ACHN (cell line): ENCODE data around the gene MTARC2.

Experiments
- DNase-seq: peaks from one replicate; pipeline ENCODE4 v3.0.0-alpha.2; 2015
- in situ Hi-C: cut with HindIII; loops from 2 replicates; pipeline ENCODE4 v1.10.0; 2017; ENCODE audit warnings: low sequenced_read_pairs, low pct_ligation_motif_present, low pct_unique_long_range_greater_than_20kb

Gene MTARC2

DNA sequence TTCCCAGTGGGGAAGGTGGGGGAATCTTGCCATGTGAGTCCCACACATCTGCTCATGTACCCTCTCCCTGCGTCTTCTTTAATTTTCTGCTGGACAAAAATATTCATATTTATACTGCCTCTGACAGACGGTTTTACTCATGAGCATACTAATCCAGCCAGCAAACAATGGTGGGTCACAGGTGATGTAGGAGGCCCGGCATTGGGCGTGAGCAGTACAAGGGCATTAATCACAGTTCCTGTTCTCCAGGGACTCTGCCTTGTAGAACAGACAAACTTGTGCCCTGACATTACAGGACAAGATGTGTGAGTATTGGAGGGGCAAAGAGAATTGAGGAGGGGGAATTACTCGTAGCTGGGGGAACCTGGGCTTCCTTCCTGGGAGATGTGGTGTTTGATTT, 63.6 kb downstream of the MTARC2 start:
- DNase-seq = no peak
- in situ Hi-C loops = no loop called here

DNA sequence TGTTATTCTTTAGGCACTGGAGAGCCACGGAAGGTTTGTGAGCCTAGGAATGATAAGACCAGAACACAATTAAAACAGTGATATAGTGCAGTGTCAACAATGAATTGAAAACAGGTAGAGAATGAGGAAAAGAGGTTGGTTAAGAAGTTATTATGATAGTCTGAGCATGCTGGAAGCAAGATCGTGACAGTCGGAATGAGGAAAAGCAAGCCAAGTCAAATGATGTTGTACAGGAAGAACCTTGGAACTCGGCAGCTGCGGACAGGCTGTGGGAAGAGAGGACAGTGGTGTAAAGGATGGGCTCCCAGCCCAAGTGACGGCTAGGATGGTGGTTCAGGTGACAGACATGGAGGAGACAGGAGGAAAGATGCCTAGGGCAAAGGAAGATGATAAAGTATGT, 64.2 kb downstream of the MTARC2 start:
- no peak for DNase-seq
- in situ Hi-C loops = no loop called here

DNA sequence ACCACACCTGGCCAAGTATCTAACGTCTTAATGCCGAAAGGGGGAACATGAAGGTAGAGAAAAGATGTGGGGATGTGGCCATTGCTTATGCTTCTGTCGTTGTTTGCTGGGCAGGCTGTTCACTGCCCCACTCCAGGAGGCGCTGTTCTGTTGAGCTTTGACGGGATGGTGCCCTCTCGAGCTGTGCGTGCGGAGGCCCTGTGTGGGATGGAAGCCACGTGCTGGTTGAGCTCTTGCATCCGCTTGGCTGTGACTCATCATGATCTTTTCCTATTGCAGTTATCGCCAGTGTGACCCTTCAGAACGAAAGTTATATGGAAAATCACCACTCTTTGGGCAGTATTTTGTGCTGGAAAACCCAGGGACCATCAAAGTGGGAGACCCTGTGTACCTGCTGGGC, 64.9 kb downstream of the MTARC2 start:
- DNase-seq = no peak
- in situ Hi-C loops = no loop called here

DNA sequence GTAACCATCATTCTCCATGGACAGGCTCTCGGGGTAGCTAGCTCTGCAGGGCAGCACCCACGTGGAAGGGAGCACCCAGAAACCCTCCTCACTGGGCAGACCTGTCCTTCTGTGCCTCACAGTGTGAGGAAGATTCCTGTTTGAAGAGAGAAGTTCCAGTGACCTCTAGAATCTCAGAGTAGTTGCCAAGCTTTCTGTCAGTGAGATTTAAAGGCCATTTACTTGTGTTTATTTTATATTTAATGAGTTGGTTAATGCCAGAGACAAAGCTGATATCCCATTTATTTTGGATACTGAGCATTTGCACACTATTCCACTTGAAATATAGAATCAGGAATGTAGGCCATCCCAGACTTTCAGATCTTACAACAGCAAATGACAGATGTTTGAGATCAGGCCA, 67.3 kb downstream of the MTARC2 start:
- DNase-seq = no peak

DNA sequence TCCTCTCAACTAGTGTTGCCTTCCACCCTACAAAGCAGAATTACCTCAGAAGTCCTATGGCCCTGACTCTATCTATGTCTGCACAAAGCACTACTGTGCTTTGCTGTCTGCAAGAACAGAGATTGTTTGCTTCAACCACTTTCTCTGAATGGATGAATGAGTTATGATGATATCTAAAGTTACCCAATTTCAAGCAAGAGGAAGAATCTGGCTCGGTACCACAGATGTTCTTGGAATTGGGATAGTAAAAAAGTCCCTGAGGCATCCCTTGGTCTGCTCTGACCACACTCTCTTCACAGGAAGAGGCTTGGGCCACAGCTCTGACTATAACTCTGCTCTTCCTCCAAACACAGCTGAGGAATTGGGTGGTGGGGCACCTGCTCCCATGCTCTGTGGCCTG, 69.8 kb downstream of the MTARC2 start:
- DNase-seq = no peak
- in situ Hi-C loops = no loop called here

More for the DNA sequence above, 67.3 kb downstream of the MTARC2 start:
- in situ Hi-C loops = no loop called here

DNA sequence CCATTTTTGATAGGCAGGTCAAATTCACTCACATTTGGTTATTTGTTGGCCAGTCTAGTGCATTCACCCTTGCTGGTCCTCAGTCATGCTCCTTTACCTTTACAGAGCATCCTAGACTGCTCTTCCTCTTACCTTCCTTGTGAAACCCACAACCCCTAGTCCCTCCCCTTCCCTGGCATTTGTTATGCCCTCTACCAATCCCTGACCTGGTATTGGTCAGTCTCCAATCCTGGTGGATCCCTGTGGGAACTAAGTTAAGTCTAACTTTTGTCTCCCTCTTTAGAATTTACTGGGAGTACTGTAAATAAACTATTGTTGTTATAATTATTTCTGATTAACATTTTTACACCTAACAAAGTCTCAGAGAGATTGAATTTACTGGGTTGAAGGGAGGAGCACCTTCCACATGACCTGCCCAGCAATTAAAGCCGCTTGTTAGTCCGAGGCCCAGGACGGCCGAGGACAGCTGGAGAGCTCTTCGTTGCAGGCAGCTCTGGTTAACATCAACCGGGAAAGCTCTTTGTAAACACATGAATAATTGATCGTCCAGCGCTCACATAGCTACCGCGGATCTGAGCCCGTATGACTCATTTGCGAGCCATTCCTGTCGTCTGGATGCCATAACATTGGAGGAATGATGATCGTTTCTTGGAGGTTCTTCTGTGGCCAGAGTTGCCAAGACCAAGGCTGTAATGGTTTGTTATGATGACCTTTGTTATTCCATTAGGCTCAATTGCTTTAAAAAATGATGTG, 70.5 kb downstream of the MTARC2 start:
- no peak for DNase-seq
- in situ Hi-C loops = no loop called here

DNA sequence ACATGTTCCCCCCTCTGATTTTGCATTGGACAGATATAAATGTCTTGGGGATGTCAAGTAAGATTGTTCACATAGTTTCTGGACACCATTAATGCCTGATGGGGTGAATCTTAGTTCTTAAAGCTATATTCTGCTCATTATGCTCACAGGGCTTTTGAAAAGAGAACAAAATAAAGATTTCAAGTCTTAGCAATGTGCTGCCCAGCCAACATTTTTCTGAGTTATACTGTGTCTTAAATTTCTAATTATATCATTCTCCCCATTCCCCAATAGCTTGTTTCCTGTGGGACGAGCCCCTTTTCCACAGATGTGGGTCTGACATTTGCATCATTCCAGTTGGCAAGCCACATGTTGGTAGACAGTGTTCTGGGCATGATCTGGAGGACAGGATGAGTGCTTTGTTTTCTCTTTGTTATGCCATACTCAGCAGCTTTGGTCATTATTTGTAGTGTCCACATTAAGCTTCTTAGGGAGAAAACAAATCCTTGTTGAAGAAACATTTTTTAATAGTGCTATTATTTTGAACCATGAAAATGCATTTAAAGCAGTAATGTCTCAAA, 71.4 kb downstream of the MTARC2 start:
- in situ Hi-C loops = no loop called here
- no peak for DNase-seq

DNA sequence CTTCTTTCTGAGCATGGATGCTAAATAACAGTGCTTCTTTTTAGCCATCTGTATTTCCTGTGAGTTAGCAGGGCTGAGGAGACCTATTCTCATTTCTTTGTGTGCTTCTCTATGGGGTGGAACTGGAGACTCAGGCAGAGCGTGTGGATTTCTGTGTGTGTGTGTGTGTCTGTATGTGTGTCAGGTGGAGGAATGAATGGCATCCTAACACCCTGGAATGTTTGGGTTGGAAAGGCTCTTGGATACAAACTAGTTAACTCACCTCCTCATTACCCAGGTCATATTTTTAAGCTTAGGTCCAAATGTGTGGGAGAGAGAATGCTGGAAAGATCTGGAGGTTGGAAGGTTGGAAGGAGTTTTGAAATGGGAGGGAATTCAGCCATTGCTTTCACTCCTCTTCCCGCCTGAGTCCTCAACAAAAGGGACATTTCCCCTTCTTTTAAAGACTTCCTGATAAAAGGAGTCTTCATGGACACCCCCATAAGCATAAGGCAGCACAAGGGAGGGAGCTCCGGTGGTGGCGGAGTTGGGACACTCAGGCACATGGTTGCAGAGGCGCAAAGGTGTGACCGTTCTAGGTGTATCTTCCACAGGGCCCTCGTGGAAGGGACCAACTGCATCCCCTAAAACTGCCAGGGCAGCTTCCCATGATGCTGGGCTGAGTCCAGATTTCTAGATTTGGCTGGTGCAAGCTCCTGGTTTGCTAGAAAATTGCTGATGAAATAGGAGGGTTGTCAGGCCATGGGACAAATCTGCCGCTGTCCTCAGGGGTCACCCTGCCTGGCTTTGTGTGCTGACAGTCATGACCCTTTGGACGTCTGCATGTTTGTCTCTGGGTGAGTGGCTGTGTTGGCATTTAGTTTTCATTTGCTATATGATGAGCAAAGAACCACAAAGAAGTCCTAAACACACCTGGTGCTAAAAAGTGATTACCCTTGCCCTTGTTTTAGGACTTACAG, 76.2 kb downstream of the MTARC2 start:
- in situ Hi-C loops = no loop called here
- DNase-seq = no peak

DNA sequence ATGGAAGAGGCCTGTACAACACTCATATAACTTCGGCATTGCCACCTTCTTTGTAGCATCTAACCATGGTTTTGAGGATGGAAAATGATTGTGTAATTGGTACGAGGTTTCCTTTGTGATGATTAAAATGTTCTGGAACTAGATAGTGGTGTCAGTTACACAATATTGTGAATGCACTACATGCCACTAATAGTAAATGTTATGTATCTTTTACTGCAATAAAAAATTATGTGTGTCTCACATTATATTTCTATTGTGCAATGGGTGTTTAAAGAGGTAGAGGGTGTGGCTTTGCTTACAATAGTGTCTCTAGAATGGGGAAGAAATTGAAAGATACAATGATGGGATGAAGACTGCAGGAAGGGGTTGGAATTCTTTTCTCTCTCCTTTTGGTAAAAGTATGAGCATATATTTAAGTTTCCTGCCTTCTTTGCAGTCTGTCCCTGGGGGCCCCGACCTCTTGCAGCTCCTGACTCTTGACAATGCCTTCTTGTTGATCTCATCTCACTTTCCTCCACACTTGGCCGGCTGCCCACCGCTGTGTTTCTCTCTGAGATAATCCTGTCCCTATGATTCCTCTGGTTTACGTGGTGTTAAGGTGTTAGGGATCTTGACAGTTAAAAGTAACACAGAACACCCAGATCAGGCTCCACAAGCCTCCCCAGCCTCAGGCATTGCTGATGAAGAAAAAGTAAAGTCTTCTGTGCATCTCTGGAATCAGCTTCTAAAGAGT, 77.9 kb downstream of the MTARC2 start:
- in situ Hi-C loops = no loop called here
- DNase-seq = no peak

DNA sequence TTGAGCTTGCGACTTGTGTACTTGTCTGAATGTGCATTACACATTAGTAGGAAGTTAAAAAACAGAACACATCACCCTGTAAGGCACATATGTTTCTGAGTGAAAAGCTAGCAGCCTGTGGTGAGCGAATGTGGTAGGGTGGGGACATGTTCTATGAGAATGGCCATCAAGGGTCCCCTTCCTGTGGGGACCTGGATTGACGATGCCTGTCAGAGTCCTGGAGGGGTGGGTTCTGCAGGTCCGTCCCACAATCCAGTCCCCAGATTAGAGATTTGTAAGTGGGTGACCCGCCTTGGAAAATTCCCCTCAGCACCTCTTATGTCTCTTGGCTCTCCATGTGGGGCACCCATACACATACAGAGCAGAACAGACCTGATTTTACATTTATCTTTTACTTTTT, 78.6 kb downstream of the MTARC2 start:
- in situ Hi-C loops = no loop called here

DNA sequence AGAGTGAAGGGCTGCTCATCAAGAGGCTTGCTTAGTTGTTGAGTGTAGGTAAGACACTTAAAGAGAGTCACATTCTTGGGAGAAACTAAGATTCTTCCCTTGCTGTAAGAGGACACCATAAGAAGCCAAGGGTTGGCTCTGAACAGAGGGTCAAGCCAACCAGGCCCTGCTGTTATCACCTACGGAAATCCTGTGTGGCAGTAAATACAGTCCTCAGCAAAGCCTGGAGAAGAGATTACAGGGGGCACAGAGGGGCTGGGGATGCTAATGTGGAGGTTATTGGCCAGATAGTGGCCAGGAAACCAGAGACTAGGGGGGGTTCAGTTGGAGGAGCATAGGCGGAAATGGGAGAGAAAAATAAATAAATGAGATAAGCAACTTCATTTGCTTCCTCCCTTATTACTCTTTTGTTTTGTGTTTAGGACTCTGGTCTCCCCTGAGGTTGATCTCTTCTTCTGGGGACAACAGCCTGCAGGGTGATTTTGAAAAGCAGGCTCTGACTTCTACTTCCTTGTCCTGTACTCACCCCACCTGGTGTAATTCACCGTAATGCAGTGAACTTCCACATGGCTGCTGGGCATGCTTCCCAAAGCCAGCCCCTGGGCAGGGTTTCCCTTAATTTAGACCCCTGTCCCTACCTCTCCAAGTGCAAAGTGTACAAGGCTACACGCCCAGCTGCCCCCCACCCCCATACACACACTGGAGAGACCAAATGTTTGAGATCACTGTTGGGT, 79.5 kb downstream of the MTARC2 start:
- in situ Hi-C loops = no loop called here
- DNase-seq = no peak

More for the DNA sequence above, 78.6 kb downstream of the MTARC2 start:
- DNase-seq = no peak

DNA sequence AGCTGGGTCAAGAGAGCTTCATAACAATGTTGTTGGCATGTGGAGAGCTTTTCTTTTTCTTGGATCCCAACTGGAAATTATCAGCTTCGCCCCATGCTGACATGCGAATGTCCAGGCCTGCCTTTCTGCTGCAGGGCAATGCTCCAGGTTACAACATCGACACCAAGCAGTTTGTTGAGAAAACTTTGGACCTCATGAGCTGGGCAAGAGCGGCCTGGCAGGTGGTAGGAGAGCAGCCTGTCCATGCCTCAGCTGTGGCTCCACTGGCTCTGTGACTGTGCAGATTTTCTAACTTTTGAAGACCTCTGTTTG, 80.0 kb downstream of the MTARC2 start:
- in situ Hi-C loops = no loop called here
- DNase-seq = no peak

DNA sequence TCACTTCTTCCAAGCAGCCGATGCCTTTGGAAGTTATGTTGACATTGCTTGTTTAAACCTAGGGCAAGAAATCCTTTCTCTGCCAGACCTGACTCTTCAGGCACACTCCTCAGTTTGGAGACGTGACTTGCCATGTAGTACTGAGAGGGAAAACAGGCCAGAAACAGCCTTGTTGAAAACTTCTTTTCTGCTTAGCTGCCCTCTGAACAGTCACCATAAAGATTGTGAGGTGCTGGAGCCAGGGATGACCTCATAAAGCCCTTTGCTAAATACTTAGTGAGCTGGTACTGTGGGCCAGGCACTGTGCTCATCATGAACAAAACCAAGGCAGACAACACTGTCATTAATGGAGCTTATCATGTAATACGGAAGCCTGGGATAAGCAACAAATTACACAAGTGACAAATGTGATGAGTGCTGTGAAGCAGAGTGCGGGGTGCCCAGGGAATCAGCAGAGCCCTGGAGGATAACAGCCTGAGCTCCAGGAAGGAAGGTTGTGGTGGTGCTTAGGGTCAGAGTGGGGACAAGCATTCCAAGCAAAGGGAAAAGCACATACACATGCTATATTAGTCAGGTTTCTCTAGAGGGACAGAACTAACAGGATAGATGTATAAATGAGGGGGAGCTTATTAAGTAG, 80.9 kb downstream of the MTARC2 start:
- no peak for DNase-seq
- in situ Hi-C loops = no loop called here

DNA sequence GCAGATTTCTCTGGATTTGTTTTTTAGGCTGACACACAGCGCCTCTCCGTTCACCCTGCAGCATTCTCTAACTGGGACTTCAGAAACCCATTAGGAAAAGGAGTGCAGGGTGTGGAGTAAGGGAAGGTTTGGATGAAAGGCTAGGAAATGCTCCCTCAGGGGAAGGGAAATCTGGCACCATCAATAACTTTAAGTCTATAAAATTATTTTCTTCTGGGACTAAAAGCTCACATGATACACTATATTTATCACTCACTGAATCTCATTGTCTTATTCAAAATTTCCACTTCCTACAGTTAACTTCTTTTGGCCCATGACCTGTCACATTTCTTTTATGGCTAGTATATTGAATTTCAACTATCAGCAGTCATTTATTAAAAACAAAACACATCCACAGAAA, 85.3 kb downstream of the MTARC2 start:
- in situ Hi-C loops = no loop called here

More for the DNA sequence above, 85.3 kb downstream of the MTARC2 start:
- DNase-seq = no peak
